ENCODE measurements around the gene ADAM19.

ADAM19 gene

GRCh38 chr5:157575381-157576020, at the start of gene ADAM19:
TSS of gene ADAM19 (minus strand) at chr5:157575775. CDS start at chr5:157575696, 79 bp downstream.
- DNase-seq: peak; percentile 78

- no peak for DNase-seq
These were observed 48.6 kb upstream of the ADAM19 start for GRCh38 chr5:157624144-157624543.

GRCh38 chr5:157620776-157621175, 45.2 kb upstream of the ADAM19 start:
- no peak for DNase-seq

GRCh38 chr5:157618191-157618765, 42.7 kb upstream of the ADAM19 start:
- no peak for DNase-seq

GRCh38 chr5:157616785-157617184, 41.2 kb upstream of the ADAM19 start:
- no peak for DNase-seq

- DNase-seq: no peak
These were observed 38.0 kb upstream of the ADAM19 start for GRCh38 chr5:157613385-157614245.

- DNase-seq: peak; percentile 57
These were observed 37.0 kb upstream of the ADAM19 start for GRCh38 chr5:157612581-157612980.

- peak; percentile 85 for DNase-seq
These were observed 36.2 kb upstream of the ADAM19 start for GRCh38 chr5:157611571-157612476.

- no peak for DNase-seq
These were observed 35.4 kb upstream of the ADAM19 start for GRCh38 chr5:157610990-157611389.

GRCh38 chr5:157608972-157609565, 33.5 kb upstream of the ADAM19 start:
- no peak for DNase-seq

GRCh38 chr5:157607371-157608161, 32.0 kb upstream of the ADAM19 start:
- no peak for DNase-seq

- no peak for DNase-seq
These were observed 30.5 kb upstream of the ADAM19 start for GRCh38 chr5:157606046-157606445.

- DNase-seq: no peak
These were observed 28.0 kb upstream of the ADAM19 start for GRCh38 chr5:157603333-157604190.

GRCh38 chr5:157602505-157602904, 26.9 kb upstream of the ADAM19 start:
- DNase-seq: no peak

- DNase-seq: no peak
These were observed 24.7 kb upstream of the ADAM19 start for GRCh38 chr5:157600252-157600651.

GRCh38 chr5:157599565-157599964, 24.0 kb upstream of the ADAM19 start:
- no peak for DNase-seq

GRCh38 chr5:157598350-157598936, 22.9 kb upstream of the ADAM19 start:
- no peak for DNase-seq

GRCh38 chr5:157597277-157597676, 21.7 kb upstream of the ADAM19 start:
- DNase-seq: no peak

- no peak for DNase-seq
These were observed 20.9 kb upstream of the ADAM19 start for GRCh38 chr5:157596487-157596886.
